ENCODE measurements around the gene TLK2. TPM values are rescaled to one million over a fixed set of nuclear protein-coding genes. Genes with fewer than 3 reads are reported as not detected.

TLK2 gene
- total and polyA plus RNA-seq, 12 donors: 9.2 to 41.9 (median 31.5) TPM

GRCh38 chr17:62618647-62619416 lies 140.2 kb downstream of the TLK2 start:
- TF ChIP-seq CTCF (IDR thresholded peaks at IDR 0.05): no peak
- Histone ChIP-seq H3K36me3 (peaks cover 0 to 32% (median 0%) of the 10 kb centered on the region in 9 donors), H3K9me3 (no peaks in the 10 kb centered on the region), H3K4me3 (no peak overlapping the region), H3K27me3 (no peaks in the 10 kb centered on the region), H3K27ac (peak overlapping the region in 4 of 10 donors; percentile 22 to 65 (median 36)), H3K4me1 (peaks cover 0 to 43% (median 8%) of the 10 kb centered on the region in 9 donors)
- intact Hi-C loops (cut with DNase I): no loop called here
- peak; percentile 33 to 70 (median 49) for ATAC-seq
- WGBS, 2 donors: 76 to 79% methylated on average over 17 of the region's 17 CpGs
- DNase-seq: peak in 1 of 2 donors; percentile 27

GRCh38 chr17:62619417-62620155 lies 141.0 kb downstream of the TLK2 start:
- ATAC-seq (peak; percentile 18 to 56 (median 52)), DNase-seq (no peak)
- Histone ChIP-seq H3K9me3 (no peaks in the 10 kb centered on the region), H3K4me1 (peaks cover 0 to 36% (median 8%) of the 10 kb centered on the region in 9 donors), H3K27me3 (no peaks in the 10 kb centered on the region), H3K27ac (peak overlapping the region in 5 of 10 donors; percentile 12 to 65 (median 42)), H3K4me3 (no peak overlapping the region), H3K36me3 (peaks cover 0 to 24% (median 0%) of the 10 kb centered on the region in 9 donors)
- intact Hi-C loops (cut with DNase I): no loop called here
- 71 to 81% methylated on average over 10 of the region's 10 CpGs for WGBS, 2 donors
- TF ChIP-seq CTCF (IDR thresholded peaks at IDR 0.05): no peak

GRCh38 chr17:62621223-62621622 lies 142.6 kb downstream of the TLK2 start:
- no peak for TF ChIP-seq CTCF (IDR thresholded peaks at IDR 0.05)
- DNase-seq: no peak
- peaks cover 0 to 4% (median 0%) of the 10 kb centered on the region in 7 donors for H3K27me3 ChIP-seq
- WGBS, 2 donors: 88 to 91% methylated on average over 11 of the region's 11 CpGs
- peaks cover 0 to 8% (median 0%) of the 10 kb centered on the region in 9 donors for H3K36me3 ChIP-seq
- H3K9me3 ChIP-seq: no peaks in the 10 kb centered on the region
- H3K4me1 ChIP-seq: peaks cover 0 to 35% (median 13%) of the 10 kb centered on the region in 9 donors
- H3K27ac ChIP-seq: peak overlapping the region in 1 of 10 donors; percentile 1
- no peak for ATAC-seq
- no peak overlapping the region for H3K4me3 ChIP-seq
- intact Hi-C loops (cut with DNase I): no loop called here

GRCh38 chr17:62625184-62625869 lies 146.7 kb downstream of the TLK2 start:
- no peak for TF ChIP-seq CTCF (IDR thresholded peaks at IDR 0.05)
- Histone ChIP-seq H3K36me3 (no peaks in the 10 kb centered on the region), H3K27me3 (peaks cover 4 to 41% (median 29%) of the 10 kb centered on the region in 7 donors), H3K4me3 (no peak overlapping the region), H3K4me1 (peaks cover 0 to 40% (median 23%) of the 10 kb centered on the region in 9 donors), H3K9me3 (no peaks in the 10 kb centered on the region), H3K27ac (peak overlapping the region in 5 of 10 donors; percentile 29 to 94 (median 56))
- DNase-seq (no peak), ATAC-seq (no peak)
- intact Hi-C loops (cut with DNase I): loop anchor here in 1 of 10 donors (5.0 kb wide), 1 partner anchor 52 kb away; no protein-coding TSS in a partner anchor
- WGBS, 2 donors: 87 to 91% methylated on average over 19 of the region's 19 CpGs
